Ovary (tissue), 9 donors: ENCODE measurements around the gene DPEP1. TPM values are rescaled to one million over a fixed set of nuclear protein-coding genes. Genes with fewer than 3 reads are reported as not detected.

Experiments used
- DNase-seq, 5 donors: peaks; one replicate each; pipeline ENCODE4 v3.0.0-alpha.2; 2019 to 2020
- H3K27ac ChIP-seq, 2 donors: fragments of 200-600 bp; one replicate each; pipeline versions ENCODE4 v1.5.1 to v1.8.0; 2019 to 2022
- H3K27me3 ChIP-seq: fragments of 200-600 bp; one replicate; pipeline ENCODE4 v1.8.0; 2022
- H3K36me3 ChIP-seq: fragments of 200-600 bp; sonication (generic); one replicate; pipeline ENCODE4 v1.5.1; 2019
- H3K4me1 ChIP-seq: one replicate; pipeline ENCODE4 v1.8.1; 2013; ENCODE audit warnings: mild to moderate bottlenecking, moderate library complexity; ENCODE audit not compliant: insufficient read depth
- H3K4me3 ChIP-seq: fragments of 200-600 bp; sonication (generic); one replicate; pipeline ENCODE4 v1.5.1; 2017
- H3K9me3 ChIP-seq, 2 donors: fragments of 200-600 bp in 1 of 2; sonication (generic) in 1 of 2; one replicate each; pipeline versions ENCODE4 v1.5.1 to v1.8.1; 2013 to 2019; ENCODE audit warnings: mild to moderate bottlenecking in 1 of 2, moderate library complexity in 1 of 2
- EP300 ChIP-seq: sonication (generic); formaldehyde crosslinking; IDR thresholded peaks from one replicate; pipeline ENCODE4 v1.6.1; 2017; ENCODE audit warnings: antibody characterized with exemption
- POLR2A ChIP-seq: fragments of 450-650 bp; IDR thresholded peaks from one replicate; pipeline ENCODE4 v1.6.1; 2017; ENCODE audit warnings: antibody characterized with exemption, mild to moderate bottlenecking, moderate library complexity
- whole genome bisulfite sequencing, 3 donors: extraction: QIAGEN DNeasy Blood & Tissue Kit in 1 of 3; methylation state at CpG; one replicate each; pipeline versions ENCODE4 v1.1.5 to v1.1.7; 2013 to 2017; 5-methylcytosine and 5-hydroxymethylcytosine counted together
- intact Hi-C, 4 donors: fragments of 100-400 bp; cut with DNase I; formaldehyde crosslinking; loops; one replicate each; pipeline versions ENCODE4 v1.11.0 to v1.15.1; 2022 to 2023
- polyA plus RNA-seq, 2 donors: library from polyadenylated mRNA; stranded (reverse); fragments of 200-250 nt in 1 of 2; fragments of 350-450 nt in 1 of 2; fragmentation: Illumina TruSeq in 1 of 2; extraction: RNeasy Lipid Tissue Mini Kit (QIAGEN cat#74804) in 1 of 2; gene quantifications; one replicate each; pipeline ENCODE4 v1.2.3, GENCODE V29; 2013 to 2014
- total RNA-seq, 7 donors: library from RNA; depleted of rRNA in 2 of 7; stranded (reverse); fragments of >200 nt in 2 of 7; fragmentation: NEBNext Ultra II Directional in 3 of 7; extraction: Animal tissue kit (Norgen Biotek cat#: 25700) in 3 of 7; gene quantifications; one replicate each; pipeline versions ENCODE4 v1.1.0 to v1.2.4, GENCODE V29; 2016 to 2023
- TF ChIP-seq, protein P1 (sequence below), 3 donors: fragments of 450-650 bp in 2 of 3; fragments of 200-600 bp in 1 of 3; IDR thresholded peaks; one replicate each; pipeline versions ENCODE4 v1.5.1 to v1.8.0; 2016 to 2022; ENCODE audit warnings: antibody characterized with exemption in 3 of 3, mild to moderate bottlenecking in 1 of 3
- donor health status: DM: no; HTN: no; CAD: no; lungs with moderate emphysema.
- donor health status: DM: no; HTN: no; CAD: no.
- donor health status: Bipolar disorder and iron deficiency.
- donor health status: DM: yes; HTN: yes; CAD: no.
- donor health status: DM: no; HTN: no; CAD: no.
- donor health status: DM: yes; HTN: yes; CAD: no.

Gene DPEP1
- total and polyA plus RNA-seq, 9 donors, result 0.30 to 5.7 (median 1.3) TPM; not detected in 1

DNA sequence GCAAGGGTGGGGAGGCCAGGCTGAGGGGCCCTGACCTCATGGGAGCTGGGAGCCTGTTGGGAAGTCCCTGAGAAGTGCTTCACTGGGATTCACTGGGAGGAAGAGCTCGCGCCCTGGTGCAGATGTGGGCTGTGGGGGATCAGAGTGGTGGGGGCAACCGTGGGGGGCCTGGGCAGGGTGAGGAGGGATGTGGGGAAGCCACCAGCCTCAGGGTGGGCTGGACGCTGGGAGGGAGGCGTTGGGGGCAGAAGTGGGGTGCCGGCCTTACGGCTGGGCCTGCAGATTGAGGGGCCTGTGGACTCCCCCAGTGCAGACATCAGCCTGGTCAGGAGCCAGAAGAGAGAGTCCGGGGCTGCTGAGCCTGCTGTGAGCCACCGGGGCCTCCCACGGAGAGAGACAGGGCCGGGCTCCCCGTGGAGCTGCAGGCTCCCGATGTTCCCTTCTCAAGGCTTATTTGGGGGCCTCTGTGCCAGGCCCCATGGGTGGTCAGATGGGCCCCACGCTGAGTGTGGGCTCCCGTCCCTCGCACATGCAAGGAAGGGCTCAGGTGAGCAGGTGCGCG, 7.8 kb downstream of the DPEP1 start:
- Histone ChIP-seq H3K4me1 (no peaks in the 10 kb centered on the region), H3K27me3 (no peaks in the 10 kb centered on the region), H3K27ac (no peak overlapping the region), H3K36me3 (no peaks in the 10 kb centered on the region), H3K9me3 (no peaks in the 10 kb centered on the region), H3K4me3 (no peak overlapping the region)
- intact Hi-C loops, result no loop called here
- 77 to 79% (median 77%) methylated on average over 18 of the region's 18 CpGs for WGBS, 3 donors
- DNase-seq, result no peak
- TF ChIP-seq, protein P1, sequence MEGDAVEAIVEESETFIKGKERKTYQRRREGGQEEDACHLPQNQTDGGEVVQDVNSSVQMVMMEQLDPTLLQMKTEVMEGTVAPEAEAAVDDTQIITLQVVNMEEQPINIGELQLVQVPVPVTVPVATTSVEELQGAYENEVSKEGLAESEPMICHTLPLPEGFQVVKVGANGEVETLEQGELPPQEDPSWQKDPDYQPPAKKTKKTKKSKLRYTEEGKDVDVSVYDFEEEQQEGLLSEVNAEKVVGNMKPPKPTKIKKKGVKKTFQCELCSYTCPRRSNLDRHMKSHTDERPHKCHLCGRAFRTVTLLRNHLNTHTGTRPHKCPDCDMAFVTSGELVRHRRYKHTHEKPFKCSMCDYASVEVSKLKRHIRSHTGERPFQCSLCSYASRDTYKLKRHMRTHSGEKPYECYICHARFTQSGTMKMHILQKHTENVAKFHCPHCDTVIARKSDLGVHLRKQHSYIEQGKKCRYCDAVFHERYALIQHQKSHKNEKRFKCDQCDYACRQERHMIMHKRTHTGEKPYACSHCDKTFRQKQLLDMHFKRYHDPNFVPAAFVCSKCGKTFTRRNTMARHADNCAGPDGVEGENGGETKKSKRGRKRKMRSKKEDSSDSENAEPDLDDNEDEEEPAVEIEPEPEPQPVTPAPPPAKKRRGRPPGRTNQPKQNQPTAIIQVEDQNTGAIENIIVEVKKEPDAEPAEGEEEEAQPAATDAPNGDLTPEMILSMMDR (IDR thresholded peaks at IDR 0.05), result no peak
- no peak for TF ChIP-seq EP300

DNA sequence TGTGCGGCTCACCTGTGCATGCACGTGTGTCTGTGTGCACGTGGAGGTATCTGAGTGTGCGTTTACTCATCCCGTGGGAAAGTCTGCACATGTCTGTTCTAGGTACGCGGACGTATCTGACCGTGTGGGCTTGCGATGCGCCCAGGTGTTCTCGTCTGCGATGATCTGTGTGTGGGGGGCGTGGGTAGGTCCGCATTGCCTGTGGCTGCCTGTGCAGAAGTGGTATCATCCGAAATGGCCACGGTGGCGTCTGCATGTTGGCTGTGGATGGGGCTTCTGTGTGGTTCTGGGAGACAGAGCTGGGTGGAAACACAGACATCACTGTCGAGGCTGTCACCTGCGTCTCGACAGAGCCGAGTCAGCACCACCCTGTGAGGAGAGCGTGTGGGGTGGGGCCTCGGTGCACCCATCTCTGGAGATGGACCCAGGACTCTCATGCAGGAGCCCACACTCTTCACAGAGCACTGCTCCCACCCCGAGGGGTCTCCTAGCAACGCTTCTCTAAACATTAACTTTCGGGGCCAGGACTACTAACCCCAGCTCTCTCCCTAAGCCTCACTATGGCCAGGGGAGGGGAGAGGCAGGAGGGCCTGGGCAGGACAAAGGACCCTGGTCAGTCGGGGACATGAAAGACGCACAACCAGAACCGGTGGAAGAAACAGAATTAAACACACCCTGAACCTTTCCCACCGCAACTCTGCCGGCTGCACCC, 8.4 kb downstream of the DPEP1 start:
- Histone ChIP-seq H3K27me3 (no peaks in the 10 kb centered on the region), H3K9me3 (no peaks in the 10 kb centered on the region), H3K4me3 (no peak overlapping the region), H3K27ac (no peak overlapping the region), H3K36me3 (no peaks in the 10 kb centered on the region), H3K4me1 (no peaks in the 10 kb centered on the region)
- WGBS, 3 donors, result 82 to 88% (median 85%) methylated on average over 32 of the region's 32 CpGs
- TF ChIP-seq POLR2A, result no peak
- TF ChIP-seq, protein P1 (IDR thresholded peaks at IDR 0.05), result no peak
- TF ChIP-seq EP300, result no peak
- DNase-seq, result no peak
- intact Hi-C loops, result no loop called here

DNA sequence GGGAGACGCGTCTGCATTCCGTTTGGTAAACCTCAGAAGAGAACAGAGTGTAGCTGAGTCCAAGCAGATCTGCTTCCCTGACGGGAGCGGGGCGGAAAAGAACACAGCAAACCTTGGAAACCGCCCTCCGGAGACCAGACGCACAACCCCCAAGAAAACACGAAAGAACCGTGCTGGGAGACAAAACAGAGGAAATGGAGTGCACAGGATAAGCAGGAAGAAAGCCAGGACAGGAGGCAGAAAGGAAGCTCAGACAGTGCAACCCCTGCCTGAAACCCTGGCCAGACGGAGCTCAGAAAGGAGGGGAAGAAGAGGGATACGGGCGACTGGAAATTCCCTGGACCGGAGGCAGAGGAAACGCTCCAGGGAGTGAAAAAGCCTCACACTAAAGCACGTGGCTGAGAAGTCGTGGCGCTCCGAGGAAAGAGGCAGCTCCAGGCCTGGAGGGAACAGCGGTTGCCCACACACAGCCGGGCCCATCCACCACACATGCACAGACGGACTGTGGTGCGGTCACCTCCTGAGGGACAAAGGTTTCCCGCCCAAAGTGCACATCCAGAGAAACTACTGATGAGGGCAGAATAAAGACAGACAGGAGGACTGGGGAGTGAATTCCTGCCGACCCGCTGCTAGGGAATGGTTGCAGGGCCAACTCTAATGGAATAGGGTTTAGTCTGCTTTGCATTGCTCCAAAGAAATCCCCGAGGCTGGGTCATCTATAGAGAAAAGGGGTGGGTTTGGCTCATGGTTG, 10.2 kb downstream of the DPEP1 start:
- intact Hi-C loops, result no loop called here
- TF ChIP-seq, protein P1 (IDR thresholded peaks at IDR 0.05), result no peak
- TF ChIP-seq EP300, result no peak
- TF ChIP-seq POLR2A, result no peak
- DNase-seq, result no peak
- no peaks in the 10 kb centered on the region for H3K4me1 ChIP-seq
- 25 to 29% (median 28%) methylated on average over 28 of the region's 28 CpGs for WGBS, 3 donors
- no peak overlapping the region for H3K27ac ChIP-seq
- H3K4me3 ChIP-seq, result no peak overlapping the region
- H3K9me3 ChIP-seq, result no peaks in the 10 kb centered on the region
- no peaks in the 10 kb centered on the region for H3K36me3 ChIP-seq
- no peaks in the 10 kb centered on the region for H3K27me3 ChIP-seq

DNA sequence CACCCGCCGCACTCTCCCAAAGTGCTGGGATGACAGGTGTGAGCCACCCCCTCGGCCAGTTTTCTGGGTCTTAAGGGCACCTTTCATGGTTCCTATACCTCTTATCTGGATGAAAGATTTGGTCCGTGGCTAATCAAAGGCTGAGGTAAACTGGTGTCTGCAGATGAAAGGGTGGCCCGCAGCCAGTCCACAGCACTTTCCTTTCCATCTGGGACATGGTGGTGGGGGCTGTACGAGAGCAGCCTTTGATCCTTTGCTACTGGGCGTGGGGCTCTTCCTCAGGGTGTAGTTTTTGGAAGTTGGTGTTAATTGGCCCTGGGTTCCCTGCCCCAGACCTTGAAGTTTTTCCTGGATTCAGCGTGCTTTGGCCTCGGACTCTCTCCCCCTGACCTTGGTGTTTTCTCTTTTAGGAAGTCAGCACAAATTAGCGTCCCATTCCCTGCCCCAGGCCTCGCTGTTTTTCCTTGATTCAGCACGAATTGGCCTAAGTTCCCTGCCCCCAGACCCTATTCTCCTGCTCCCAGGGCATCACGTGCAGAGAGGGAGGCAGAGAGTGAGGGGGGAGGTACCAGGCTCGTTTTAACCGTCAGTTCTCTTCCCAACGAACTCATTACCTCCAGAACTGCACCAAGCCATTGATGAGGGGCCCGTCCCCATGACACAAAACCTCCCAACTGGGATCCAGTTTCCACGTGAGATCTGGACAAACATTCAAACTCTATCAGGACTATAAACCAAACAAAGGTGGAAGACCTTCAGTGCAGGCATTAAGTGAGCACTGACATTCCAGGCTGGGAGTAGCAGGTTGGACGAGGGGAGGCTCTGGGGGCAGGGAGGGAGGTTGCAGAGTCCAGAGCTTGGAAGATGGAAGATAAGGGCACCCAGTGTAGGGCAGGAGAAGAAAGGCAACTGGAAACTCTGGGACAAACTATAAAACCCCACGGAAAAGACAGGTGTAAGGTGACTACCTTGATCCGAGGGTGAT, 11.6 kb downstream of the DPEP1 start:
- intact Hi-C loops, result no loop called here
- no peak for TF ChIP-seq POLR2A
- TF ChIP-seq EP300, result no peak
- TF ChIP-seq, protein P1 (IDR thresholded peaks at IDR 0.05), result no peak
- Histone ChIP-seq H3K27me3 (no peaks in the 10 kb centered on the region), H3K4me3 (no peak overlapping the region), H3K9me3 (no peaks in the 10 kb centered on the region), H3K27ac (no peak overlapping the region), H3K36me3 (no peaks in the 10 kb centered on the region), H3K4me1 (no peaks in the 10 kb centered on the region)
- 36 to 44% (median 44%) methylated on average over 21 of the region's 21 CpGs for whole genome bisulfite sequencing, 3 donors
- no peak for DNase-seq
